EL (cell line): ENCODE data around the gene GTF2H4.
A peak's percentile ranks its signal among the peaks of the same experiment; 100 is the strongest.
"Not testable (repeated sequence)": the region's sequence is repeated elsewhere in the genome, so short reads cannot be mapped to it uniquely, and the experiment has no call there.

ENCODE experiments used
- DNase-seq: peaks from one replicate; pipeline ENCODE4 v3.0.0-alpha.2; 2016

Gene GTF2H4

DNA sequence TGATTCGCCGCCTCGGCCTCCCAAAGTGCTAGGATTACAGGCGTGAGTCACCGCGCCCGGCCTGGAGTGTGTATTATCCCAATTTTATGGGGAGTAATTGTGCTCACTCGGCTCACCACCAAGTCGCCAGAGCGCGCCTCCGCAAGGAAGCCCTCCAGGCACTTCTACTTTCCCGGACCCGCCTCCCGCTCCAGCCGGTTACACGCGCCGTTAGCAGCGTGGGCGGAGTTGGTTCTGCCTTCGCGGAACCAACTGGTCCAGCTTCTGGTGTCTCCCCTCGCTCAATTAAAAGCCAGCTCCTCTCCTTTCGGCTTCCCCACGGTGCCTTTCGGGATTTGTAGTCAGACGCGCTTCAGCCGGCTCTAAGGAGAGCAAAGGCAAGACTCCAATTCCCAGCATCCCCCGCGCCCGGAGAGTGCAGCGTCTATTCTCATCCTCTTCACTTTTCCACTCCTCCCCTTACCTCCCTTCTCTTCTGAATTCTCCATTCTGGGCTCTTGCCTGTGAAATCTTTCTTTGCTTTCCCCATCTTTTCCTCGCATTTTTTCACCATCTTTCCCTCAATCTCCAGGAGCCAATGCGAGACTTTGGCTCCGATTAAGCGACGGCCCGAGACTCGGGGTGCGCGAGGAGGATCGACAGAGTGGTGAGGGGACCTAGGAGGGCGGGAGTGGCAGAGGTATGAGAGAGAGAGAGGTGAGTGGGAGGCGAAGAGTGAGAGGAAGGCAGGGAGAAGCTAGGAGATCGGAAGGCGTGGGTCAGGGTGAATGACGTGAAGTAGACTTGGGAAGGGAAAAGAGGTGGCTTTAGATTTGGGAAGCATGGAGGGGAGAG, at the start of gene GTF2H4:
TSS of gene GTF2H4 (plus strand) at position 450 of the 834 bp plus-strand sequence.
- DNase-seq = peak; percentile 100

DNA sequence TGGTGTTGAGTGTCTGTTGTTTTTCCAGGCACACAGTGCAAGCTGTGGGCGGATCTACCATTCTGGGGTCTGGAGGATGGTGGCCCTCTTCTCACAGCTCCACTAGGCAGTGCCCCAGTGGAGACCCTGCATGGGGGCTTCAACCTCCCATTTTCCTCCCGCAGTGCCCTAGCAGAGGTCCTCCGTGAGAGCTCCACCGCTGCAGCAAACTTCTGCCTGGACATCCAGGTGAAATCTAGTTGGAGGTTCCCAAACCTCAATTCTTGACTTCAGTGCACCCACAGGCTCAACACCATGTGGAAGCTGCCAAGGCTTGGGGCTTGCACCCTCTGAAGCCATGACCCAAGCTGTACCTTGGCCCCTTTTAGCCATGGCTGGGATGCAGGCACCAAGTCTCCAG, 48.3 kb upstream of the GTF2H4 start:
- not testable (repeated sequence) for DNase-seq

DNA sequence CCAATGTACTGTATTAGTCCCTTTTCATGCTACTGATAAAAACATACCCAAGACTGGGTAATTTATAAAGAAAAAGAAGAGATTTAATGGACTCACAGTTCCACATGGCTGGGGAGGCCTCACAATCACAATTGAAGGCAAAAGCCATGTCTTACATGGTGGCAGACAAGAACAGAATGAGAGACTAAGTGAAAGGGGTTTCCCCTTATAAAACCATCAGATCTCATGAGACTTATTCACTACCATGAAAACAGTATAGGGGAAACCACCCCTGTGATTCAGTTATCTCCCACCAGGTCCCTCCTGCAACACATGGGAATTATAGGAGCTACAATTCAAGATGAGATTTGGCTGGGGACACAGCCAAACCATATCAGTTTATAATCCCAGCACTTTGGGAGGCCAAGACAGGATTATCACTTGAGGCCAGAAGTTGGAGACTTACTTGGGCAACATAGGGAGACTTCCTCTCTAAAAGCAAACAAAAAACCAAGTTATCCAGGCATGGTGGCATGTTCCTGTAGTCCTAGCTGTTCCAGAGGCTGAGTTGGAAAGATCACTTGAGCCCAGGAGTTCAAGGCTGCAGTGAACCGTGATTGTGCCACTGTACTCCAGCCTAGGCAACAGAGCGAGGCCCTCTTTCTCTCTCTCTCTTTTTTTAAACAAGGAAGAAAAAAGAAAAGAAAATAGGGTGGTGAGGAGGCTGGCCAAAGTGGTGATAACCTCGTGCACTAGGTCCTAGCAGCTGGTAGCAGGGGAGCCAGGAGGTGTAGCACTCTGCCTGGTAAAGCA, 46.6 kb upstream of the GTF2H4 start:
- DNase-seq = no peak

DNA sequence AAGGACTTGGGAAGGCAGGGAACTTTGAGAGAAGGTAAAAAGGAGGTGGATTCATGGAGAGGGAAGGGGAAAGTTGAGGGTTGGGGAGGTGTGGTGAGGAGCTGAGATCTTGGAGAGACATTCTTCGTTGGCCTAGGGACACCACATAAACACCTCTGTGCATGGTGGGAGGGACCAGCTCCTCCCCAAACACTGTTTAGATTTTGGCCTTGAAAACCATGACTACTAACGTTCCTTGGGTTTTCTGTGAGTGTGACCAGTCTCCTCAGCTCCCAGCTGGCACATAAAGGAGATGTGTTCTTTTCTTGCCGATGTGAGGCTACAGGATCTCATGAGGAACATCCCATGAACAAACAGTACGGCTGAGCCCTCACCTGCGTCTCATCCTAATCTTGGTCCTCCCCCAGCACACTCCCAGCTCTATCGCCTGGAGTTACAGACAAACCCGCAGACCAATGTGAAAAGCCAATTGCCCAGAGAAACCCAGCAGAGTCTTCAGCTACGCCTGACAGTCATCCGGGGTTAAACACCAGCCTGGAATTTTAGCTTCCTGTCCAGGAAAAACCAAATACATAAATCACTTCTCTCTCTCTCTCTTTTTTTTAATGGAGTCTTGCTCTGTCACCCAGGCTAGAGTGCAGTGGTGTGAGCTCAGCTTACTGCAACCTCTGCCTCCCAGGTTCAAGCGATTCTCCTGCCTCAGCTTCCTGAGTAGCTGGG, 45.7 kb upstream of the GTF2H4 start:
- no peak for DNase-seq

DNA sequence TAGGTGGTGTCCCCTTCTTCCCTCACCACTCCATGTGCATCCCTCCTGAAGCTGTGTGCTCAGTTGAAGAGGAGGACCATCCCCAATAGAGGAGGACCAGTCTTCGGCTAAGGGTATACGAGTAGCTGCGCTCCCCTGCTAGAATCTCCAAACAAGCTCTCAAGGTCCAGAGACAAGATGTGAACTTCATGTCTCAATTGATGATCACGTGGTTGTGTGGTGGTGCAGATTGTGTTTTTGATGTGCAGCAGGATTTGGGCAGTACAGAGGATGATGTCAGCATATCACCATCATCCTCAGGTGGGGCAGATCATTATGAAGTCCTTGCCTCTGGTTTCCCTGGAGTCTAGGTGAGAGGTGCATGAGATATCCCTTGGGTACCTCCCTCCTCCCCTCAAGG, 43.7 kb upstream of the GTF2H4 start:
- DNase-seq = no peak

DNA sequence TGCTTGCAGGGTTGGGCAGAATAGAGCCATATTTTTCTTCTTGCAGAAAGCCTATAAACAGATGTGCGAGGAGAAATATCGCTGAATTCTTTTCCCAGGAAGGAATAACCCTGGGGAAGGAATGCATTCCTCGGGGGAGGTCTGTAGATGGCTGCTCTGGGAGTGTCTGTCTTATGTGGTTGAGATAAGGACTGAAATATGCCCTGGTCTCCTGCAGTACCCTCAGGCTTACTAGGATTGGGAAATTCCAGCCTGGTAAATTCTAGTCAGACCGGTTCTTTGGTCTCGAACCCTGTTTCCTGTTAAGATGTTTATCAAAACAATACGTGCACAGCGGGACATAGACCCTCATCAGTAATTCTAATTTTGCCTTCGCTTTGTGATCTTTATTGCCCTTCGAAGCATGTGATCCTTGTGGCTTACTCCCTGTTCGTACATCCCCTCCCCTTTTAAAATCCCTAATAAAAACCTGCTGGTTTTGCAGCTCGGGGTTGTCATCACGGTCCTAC, 38.7 kb upstream of the GTF2H4 start:
- DNase-seq = not testable (repeated sequence)

DNA sequence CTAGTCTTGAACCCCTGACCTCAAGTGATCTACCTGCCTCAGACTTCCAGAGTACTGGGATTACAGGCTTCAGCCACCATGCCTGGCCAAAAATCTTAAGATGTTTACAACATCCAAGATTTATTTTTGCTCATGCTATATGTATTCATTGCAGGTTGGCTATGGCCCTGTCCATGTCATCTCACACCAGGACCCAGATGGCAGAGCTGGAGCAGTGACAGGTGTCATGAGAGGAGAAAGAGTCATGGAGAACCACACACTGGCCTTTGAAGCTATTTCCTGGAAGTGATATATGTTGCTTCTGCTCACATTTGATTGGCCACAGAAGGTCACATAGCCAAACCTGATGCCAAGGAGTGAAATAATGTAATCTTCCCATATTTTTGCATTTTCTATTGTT, 37.5 kb upstream of the GTF2H4 start:
- DNase-seq = no peak

DNA sequence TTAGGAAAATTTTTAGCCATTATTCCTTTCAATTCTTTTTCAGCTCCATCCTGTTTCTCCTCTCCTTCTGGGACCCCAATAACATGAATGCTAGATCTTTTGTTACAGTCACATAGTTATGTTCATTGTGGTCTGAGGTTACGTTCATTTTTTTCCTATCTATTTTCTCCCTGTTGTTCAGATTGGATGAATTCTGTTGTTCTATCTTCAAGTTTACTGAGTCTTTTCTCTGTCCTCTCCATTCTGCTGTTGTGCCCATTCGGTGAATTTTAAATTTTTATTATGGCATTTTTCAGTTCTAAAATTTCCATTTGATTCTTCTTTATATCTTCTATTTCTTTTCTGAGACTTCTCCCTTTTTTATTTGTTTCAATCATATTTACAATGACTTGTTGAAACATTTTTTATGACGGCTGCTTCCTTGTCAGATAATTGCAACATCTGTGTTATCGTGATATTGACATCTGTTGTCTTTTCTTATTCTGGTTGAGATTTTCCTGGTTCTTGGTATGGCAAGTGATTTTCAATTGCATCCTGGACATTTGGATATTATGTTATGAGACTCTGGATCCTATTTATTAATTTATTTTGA, 36.3 kb upstream of the GTF2H4 start:
- no peak for DNase-seq

DNA sequence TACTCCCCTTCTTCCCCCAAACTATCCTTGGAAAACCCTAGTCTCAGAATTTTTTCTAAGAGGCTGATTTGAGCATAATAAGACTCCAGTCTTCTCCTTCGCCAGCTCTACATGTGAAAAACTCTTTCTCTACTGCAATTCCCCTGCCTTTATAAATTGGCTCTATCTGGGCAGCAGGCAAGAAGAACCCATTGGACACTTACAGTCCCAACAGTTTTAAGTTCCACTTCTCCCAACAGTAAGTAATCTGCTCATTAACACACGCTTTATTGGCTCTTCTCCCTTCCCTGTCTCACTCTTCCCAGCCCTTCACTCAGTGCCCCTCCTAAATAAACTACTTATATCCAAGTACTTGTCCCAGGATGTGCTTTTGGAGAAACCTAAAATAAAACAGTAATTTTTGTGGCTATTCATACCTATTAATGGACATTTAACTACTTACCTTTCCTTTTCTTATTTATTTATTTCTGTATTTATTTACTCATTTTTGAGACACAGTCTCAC, 34.8 kb upstream of the GTF2H4 start:
- DNase-seq = no peak

DNA sequence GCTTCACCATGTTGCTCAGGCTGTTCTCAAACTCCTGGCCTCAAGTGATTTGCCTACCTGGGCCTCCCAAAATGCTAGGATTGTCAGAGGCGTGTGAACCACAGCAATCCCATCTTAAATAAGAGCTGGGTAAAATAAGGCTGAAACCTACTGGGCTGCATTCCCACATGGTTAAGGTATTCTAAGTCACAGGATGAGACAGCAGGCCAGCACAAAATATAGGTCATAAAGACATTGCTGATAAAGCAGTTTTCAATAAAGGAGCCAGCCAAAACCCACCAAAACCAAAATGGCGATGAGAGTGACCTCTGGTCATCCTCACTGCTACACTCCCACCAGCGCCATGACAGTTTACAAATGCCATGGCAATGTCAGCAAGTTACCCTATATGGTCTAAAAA, 34.2 kb upstream of the GTF2H4 start:
- DNase-seq = not testable (repeated sequence)

DNA sequence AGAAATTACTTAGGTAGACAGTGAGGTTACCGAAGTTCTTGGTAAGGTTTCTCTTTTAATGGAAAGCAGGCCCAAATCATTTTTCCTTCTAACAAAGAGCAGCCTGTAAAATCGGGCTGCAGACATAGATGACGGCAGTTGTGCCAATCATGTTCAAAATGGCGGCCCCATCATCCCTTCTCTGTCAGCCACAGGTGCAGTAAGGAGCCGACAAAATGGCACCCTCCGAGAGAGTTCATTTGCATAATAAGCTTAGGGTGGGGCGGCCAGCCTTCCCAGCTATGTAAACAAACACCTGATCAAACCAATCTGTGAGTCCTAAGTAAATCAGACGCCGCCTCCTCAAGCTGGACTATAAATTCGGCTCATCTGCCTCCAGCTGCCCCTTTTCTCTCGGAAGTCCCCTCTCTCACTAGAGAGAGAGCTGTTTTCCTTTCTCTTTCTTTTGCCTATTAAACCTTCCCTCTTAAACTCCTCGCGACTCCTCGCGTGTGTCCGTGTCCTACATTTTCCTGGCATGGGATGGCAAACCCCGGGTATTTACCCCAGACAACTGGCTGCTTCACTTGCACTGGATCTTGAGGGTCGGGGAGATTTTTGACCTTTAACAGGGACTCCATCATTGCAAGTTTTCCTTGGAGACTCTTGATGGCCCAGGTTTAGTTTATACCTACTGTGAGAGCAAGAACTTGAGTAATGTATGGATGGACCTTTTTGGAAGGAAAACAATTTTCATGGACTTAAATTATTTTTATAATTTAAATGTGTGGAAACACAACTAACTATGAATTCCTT, 32.6 kb upstream of the GTF2H4 start:
- DNase-seq = no peak

DNA sequence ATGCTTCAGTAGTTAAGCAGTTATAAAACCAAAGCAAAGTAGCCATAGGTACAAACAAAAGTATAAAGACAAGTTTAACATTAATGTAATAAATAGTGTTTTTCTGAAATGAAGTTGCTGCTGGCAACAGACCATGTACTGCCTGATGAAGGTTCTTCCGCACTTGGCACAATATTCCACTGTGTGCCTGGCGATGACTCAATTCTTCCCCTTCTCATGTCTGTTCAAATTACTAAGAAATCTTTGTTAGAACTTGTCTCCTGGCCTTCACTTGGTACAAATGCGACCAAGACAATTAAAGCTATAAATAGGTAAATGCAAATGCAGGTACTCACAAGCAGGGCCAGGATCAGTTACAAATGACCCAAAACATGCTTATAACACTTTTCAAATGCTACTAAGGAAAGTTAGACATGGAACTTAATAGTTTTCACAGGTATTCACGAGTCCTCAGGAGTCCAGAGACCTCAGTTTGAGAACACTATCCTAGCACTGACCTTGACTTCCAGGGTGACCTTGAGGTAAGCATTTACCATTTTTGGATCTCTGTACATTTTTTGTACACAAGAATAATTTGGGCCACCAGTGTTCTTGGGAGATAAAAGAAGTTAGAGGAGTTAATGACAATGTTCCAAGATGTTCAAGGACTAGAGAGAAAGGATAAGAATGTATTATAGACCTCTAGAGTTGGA, 31.8 kb upstream of the GTF2H4 start:
- DNase-seq = no peak

DNA sequence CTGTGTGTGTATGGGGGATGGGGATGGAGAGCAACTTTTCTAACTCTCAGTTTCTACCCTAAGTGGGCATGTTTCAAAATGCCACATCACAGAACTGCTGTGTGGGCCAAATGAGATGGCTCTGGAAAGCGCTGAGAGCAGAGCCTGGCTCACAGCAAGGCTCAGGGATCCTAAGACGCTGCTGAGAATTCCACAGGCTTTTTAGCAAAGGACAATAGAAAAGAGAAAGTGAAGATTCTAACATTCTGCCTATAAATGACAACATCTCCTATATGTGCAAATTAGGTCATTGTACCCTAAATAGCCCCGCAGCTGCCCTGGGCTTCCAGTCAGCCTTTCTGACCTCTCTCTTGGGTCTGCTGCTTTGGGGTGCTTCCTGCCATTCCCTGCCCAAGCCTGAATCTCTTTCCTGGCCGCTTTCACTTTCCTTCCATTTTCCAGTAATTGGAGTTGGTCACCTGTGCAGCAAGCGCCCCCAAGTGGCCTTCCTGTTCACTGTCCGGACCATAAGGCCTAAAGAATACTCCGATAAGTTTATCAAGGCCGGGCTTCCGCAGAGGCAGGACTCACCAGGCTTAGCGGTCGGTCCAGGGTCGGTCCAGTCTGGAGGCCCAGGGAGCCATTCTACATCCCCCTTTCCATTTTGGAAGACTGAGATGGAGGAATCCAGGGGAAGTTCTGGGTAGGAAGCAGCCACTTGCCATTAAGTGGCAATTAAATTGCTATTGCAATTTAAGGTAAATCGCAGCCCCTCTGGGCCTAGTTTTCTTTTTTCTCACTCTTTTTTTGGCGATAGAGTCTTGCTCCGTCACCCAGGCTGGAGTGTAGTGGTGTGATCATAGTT, 30.4 kb upstream of the GTF2H4 start:
- peak; percentile 92 for DNase-seq

DNA sequence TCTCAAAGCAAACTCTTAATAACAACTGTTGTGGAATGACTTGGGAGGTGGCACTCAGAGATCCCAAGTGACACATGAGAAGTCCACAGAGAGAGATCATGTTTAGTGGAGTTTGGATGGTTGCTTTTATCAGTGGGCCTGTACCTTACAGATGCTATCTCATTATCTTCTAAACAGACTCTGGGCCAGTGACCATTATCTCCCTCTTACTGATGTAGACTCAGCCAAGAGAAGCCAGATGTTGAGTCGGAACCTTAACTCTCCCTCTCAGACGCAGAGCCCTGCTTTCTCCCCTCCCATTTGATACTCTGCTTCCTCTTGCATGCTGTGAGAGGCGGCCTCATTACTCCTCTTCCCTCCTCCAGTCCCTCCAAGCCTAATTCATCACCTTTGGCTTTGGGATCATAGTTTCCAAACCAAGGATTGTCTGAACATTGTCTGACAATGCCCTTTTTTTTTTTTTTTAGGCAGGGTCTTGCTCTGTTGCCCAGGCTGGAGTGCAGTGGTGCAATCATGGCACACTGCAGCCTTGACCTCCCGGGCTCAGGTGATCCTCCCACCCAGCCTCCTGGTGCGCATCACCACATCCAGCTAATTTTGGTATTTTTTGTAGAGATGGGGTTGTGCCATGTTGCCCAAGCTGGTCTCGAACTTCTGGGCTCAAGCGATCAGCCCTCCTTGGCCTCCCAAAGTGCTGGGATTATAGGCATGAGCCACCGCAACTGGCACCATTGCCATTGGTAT, 28.2 kb upstream of the GTF2H4 start:
- DNase-seq = no peak

DNA sequence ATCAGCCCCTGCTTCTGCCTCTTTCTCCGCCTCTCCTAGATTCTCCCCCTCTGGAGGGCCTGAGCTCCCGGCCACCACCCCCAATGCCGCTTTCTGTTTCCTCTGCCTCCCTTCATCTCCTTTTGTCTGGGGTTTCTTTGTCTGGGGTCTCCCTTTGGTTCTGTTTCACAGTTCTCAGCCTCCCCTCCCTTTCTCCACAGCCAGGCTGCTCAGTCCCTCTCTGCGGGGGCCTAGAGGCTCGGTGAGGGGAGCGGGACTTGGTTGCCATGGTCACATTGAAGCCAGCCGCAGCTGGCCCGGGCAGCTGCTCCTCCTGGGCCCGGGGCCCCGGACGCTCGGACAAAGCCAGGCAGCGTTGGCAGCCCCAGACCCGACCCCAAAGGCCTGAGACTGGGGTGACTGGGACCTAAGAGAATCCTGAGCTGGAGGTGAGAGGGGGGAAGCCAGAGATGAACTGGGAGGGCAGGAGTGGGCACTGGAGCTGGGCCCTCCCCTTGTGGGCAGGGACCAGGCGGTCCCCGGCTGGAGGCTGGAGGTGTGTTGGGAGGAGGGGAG, 27.2 kb upstream of the GTF2H4 start:
- DNase-seq = no peak

DNA sequence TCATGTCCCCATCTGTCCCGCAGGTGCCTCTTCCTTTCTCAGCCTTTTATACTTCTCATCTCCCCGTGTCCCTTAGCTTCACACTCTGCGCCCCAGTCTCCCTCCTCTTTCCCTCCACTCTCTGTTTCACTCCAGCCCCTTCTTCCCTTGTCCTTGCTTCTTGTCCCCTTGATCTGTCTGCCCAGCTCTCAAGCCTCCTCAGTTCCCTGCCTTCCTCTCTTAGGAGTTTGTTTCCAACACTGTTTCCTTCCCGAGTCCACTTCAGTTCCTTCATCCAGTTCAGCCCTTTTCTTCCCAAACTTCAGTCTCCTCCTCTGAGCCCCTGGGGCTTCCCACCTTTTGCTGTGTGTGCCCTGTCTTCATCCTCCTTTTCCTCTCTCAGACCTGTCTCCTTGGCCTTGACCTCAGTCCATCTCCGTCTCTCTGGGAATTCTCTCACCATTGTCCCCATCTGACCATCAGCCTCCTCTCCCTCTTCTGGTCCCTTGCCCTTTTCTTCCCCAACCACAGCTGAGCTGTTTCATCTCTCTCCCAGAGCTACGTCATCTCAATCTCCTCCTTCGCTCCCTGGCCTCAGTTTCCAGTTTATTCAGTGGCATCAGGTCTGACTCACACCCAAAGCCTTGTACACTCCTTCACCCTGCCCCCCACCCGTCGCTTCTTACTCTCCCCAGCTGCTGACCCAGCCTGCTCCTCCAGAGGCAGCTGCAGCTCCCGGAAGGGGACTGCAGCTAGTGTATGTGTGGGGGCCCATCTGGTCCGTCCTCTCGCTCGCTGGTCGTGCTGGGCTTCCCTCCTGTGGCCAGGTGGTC, 26.4 kb upstream of the GTF2H4 start:
- DNase-seq = no peak

DNA sequence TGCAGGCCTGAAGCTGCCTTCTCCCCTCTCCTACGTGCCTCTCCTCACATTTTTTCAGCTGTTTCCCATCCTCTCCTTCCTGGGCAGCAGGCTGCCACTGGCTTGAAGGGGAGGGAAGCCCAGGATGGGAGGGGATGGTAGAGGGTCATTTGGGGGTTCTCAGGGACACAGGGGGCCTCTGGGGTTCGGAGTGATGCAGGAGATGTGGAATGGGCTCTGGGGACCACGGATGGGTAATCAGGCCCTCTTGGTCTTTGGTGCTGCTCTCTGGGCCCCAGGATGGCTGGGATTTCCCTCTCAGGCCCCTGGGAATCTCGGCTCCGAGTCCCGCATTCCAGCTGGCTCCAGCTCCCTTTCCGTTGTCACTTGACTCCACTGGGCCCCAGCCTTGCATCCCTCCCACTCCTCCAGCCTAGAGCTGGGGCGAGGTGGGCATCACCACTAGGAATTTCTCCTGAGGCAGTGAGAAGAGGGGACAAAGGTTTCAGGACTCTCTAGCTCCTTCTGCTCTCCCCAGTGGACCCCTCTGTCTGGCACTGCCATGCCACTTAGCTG, 25.7 kb upstream of the GTF2H4 start:
- DNase-seq = no peak
